Amniotic stem cell (primary cell): ENCODE measurements around the gene CRYBA1.
A peak's percentile ranks its signal among the peaks of the same experiment; 100 is the strongest.
"Not testable (repeated sequence)": the region's sequence is repeated elsewhere in the genome, so short reads cannot be mapped to it uniquely, and the experiment has no call there.

Experiments
- DNase-seq: peaks from one replicate; lab custom pipeline; 2025; lab: John Stamatoyannopoulos, UW

Gene CRYBA1

DNA sequence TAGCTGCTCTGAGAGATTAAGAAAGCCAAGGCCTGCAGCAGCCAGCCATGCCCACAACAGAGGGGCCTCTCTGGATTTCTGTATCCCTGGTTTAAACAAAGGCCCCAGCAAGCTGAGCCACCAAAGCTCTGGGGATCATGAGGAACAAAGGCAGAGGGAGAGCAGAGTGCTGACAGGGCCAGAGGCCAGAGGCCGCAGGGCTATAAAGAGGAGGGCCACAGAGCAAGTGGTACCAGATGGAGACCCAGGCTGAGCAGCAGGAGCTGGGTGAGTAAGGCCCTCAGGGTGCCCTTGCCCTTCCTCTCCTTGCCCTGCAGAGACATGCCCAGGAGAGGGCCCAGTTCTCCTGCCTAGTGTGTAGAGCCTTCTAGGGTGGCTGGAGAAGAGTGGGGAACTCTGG, at the start of gene CRYBA1:
Gene CRYBA1, plus strand, starts transcription at position 232 of the 400 bp plus-strand sequence. Its CDS starts 5 bp downstream, at position 237.
- no peak for DNase-seq

- no peak for DNase-seq
Observed at GRCh38 chr17:29197516-29198272, 49.0 kb upstream of the CRYBA1 start.

DNA sequence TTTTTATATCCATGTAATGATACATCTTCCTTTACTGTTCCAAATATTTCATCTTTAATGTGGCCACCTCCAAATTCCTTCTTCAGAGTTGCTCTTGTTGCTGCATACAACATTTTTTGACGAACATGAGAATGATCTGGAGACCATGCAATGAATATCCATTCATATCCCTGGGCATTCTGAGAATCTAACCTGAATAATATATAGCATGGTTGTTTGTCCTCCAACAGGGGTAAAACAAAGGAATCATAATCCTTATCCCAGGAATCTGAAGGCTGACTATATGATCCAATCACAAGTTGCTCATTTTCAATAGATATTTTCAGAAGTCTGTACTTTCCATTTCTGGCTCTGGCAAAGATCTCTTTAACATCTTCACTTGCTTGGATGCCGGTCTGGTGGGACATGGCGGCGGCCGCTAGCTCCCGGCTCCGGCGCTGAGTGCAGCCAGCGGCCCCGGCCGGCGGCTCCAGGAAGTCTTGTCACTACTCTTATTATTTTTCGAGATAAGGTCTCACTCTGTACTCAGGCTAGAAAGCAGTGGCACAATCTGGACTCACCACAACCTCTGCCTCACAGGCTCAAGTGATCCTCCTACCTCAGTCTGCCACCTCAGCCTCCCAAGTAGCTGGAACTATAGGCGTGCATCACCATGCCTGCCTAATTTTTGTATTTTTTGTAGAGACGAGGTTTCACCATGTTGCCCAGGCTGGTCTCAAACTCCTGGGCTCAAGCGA, 42.4 kb upstream of the CRYBA1 start:
- not testable (repeated sequence) for DNase-seq

DNA sequence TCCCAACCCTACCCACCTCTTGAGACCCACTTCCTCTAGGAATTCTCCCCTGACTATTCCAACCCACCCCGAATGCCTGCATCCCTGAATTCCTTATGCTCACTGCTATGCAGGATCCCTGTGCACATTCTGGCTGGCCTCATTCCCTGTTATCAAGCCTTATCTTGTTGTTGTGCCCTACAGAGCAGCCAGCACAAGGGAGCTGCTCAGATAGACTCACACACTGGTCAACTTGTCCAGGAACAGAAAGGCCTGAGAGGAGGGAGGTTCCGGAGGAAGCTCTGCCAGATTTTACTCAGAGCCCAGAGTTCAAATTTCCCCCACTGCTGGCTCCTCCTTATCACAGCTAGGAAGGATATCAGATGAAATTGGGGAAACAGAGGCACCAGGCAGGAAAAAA, 41.6 kb upstream of the CRYBA1 start:
- no peak for DNase-seq

DNA sequence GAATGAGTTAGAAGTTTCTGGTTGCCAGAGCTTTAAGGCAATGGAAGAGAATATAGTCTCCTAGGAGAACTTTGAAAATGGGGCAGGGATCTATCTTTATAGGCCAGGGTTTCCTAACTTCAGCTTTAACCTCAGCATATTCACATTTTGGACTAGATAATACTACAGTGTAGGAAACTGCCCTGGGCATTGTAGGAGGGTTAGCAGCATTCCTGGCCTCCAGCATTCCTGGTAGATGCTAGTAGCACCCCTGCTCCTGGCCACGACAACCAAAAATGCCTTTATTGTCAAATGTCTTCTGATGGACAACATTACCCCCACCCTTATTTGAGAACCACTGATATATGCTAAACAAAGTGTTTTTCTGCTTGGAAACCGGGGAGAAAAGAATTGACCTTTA, 38.7 kb upstream of the CRYBA1 start:
- no peak for DNase-seq

GRCh38 chr17:29209073-29209472, 37.6 kb upstream of the CRYBA1 start:
- DNase-seq: no peak

- DNase-seq: no peak
Observed at GRCh38 chr17:29210879-29211278, 35.8 kb upstream of the CRYBA1 start.

- no peak for DNase-seq
Observed at GRCh38 chr17:29212094-29212631, 34.5 kb upstream of the CRYBA1 start.

- DNase-seq: no peak
Observed at GRCh38 chr17:29212681-29213121, 34.0 kb upstream of the CRYBA1 start.

DNA sequence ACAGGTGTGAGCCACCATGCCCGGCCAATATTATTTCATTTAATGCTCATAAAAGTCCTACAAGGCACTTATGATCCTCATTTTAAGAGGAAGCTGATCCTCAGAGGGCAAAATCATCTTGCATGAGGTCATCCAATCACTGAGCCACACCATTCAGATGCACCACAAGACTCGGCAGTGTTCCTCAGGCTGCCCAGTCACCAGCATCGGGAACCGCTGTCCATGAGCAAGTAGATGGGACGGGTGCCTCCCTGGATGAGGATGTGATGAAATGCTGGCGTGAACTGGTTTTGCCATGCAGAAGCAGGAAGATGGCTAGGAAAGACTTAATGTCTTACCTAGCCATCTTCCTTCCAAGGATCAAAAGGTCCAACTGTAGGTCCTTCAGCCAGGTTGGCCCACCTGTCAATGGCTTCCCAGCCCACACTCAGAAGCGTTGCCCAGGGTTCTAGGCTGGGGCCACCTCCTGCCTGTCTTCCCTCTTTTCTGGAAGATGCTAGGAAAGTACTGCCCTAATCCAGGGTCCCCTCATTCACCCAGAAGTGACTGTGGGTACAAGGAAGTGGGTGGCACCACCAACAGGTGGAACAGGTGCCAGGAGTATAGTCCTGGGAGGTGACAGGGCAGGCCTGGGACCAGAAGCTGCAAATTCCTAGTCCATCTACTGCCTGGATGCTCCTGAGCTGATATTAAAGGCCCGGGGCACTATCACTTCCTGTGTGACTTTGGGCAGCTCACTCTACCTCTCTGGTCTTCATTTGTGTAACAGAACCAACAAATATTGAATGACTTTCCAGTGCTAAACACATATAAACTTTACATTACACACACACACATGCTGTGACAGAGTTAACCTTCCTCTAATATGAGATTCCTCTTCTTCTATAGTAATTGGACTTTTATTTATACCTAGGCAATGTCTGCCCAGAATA, 32.2 kb upstream of the CRYBA1 start:
- no peak for DNase-seq

DNA sequence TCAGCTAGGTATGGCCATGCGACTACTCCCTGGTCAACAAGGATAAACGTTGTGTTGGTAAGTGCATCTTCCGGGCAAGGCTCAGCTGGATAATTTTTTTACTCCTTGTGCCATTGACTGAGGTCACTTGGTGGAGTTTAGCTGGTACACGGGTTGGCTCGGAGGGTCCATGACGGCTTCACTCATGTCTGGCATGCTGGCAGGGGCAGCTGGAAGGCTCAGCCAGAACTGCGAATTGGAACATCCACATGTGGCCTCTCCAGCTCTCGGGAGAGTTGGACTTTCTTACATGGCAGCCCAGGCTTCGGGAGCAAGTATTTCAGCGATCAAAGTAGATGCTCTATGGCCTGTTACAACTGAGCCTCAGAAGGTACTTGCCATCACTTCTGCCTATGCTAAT, 31.5 kb upstream of the CRYBA1 start:
- DNase-seq: no peak

GRCh38 chr17:29215717-29216116, 30.9 kb upstream of the CRYBA1 start:
- DNase-seq: no peak

GRCh38 chr17:29216181-29216580, 30.5 kb upstream of the CRYBA1 start:
- DNase-seq: no peak

DNA sequence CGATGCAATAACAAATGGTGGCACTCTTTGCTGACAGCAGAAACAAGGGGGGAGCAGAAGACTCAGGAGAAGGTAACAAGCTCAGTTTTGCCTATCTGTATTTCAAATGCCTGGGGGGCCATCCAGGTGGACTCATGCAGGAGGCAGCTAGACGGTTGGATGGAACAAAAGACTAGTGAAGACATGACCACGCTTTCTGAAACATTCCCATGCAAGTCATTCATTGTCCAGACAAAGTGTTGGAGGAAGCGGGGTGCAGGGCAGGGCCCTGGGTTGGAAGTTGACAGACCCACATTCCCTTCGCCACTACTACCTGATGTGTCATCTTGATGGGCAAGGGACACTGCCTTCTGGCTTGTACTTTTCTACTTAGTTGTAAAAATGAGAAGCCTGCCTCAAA, 29.8 kb upstream of the CRYBA1 start:
- DNase-seq: no peak

- peak; percentile 82 for DNase-seq
Observed at GRCh38 chr17:29219378-29220047, 27.1 kb upstream of the CRYBA1 start.

- DNase-seq: not testable (repeated sequence)
Observed at GRCh38 chr17:29221338-29221737, 25.3 kb upstream of the CRYBA1 start.

GRCh38 chr17:29225396-29225795, 21.3 kb upstream of the CRYBA1 start:
- no peak for DNase-seq

DNA sequence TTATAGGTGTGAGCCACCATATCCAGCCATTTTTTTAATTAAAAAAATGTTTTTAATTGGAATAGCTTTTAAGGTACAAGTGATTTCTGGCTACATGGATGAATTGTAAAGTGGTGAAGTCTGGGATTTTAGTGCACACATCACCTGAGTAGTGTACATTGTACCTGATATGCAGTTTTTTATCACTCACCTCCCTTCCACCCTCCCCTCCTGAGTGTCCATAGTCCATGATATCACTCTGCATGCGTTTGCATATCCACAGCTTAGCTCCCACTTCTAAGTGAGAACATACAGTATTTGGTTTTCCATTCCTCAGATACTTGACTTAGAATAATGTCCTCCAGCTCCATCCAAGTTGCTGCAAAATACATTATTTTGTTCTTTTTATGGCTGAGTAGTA, 13.4 kb upstream of the CRYBA1 start:
- no peak for DNase-seq

DNA sequence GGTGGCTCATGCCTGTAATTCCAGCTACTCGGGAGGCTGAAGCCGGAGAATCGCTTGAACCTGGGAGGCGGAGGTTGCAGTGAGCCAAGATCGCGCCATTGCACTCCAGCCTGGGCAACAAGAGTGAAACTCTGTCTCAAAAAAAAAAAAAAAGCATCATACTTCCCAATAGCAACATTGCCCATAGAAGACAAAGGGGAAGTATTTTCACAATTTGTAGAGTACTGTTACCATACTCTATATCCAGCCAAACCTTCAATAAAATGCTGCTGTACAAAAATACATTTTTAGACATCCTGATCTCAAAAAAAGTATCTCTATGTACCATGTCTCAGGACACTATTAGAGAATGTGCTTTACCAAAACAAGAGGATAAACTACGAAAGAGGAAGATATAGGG, 11.7 kb upstream of the CRYBA1 start:
- not testable (repeated sequence) for DNase-seq

- DNase-seq: no peak
Observed at GRCh38 chr17:29235904-29236303, 10.8 kb upstream of the CRYBA1 start.

DNA sequence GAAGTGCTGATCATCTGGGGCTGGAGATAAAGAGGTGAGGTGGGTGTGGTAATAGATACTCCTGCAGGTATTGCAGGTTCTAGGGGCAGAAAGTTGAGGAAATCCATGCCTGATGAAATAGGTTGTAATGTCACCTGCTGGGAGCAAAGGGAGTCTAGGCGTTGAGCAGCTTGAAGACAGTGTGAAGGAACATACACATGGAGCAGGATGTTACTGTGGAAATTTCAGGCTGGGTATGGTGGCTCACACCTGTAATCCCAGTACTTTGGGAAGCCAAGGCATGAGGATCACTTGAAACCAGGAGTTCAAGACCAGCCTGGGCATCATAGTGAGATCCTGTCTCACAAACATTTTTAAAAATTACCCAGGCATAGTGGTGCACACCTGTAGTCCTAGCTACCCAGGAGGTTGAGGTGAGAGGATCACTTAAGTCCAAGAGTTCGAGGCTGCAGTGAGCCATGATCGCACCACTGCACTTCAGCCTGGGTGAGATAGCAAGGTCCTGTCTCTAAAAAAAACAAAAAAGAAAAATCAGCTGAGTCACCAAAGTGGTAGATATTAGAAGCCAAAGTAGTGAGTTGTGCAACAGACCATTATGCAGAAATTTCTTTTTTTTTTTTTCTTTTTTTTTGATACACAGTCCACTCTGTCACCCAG, 9.1 kb upstream of the CRYBA1 start:
- no peak for DNase-seq
